HepG2 (cell line): ENCODE data around the gene RAB40C. TPM values are rescaled to one million over a fixed set of nuclear protein-coding genes. Genes with fewer than 3 reads are reported as not detected.

Source experiments
- ATAC-seq: fragments of 200-7000 bp; cut with Tn5 transposase; 3 replicates; pipeline ENCODE4 v1.9.1; 2020; ENCODE audit warnings: mild to moderate bottlenecking, moderate library complexity
- BruUV-seq: library from RNA; stranded (reverse); fragments of 400-500 nt; replicated peaks from 2 replicates; lab custom pipeline; 2021; lab: Mats Ljungman, UMichigan
- CTCF ChIA-PET: fragments of 300-600 bp; formaldehyde crosslinking; extraction: SDS; loops from one replicate; lab custom pipeline; 2021; ENCODE audit warnings: low total read pairs, inconsistent platforms, low intra/inter-chr PET ratio; lab: Yijun Ruan, JAX
- POLR2A ChIA-PET: fragments of 350-600 bp; sonication (Branson Sonifier 250); formaldehyde crosslinking; loops from one replicate; lab custom pipeline; 2020; ENCODE audit warnings: antibody characterized with exemption, inconsistent platforms; lab: Yijun Ruan, JAX
- DNase-seq: peaks from one replicate; pipeline ENCODE4 v3.0.0-alpha.2; 2015; ENCODE audit warnings: low spot score
- FAIRE-seq: peaks from 3 replicates; lab custom pipeline; 2011; peaks lifted over from hg19 to GRCh38; lab: Jason Lieb, UNC
- H2AFZ ChIP-seq: one replicate; pipeline ENCODE4 v1.6.1; 2011; ENCODE audit warnings: low read length, inconsistent platforms
- H3K27ac ChIP-seq: fragments of 300-600 bp; 3 replicates; pipeline ENCODE4 v1.8.0; 2011; ENCODE audit warnings: mixed run types, mild to moderate bottlenecking, mixed read lengths, low read length, inconsistent platforms; ENCODE audit not compliant: insufficient read depth; ENCODE audit errors: extremely low read length
- H3K27me3 ChIP-seq, 2 experiments: fragments of 200-600 bp in 1 of 2; 2 replicates in 1 of 2; 3 replicates in 1 of 2; pipeline versions ENCODE4 v1.6.0 to v1.8.0; 2011; ENCODE audit warnings: low read length in 2 of 2, mild to moderate bottlenecking in 2 of 2, moderate library complexity in 2 of 2, inconsistent platforms in 1 of 2; ENCODE audit not compliant: insufficient read depth in 2 of 2, control insufficient read depth in 1 of 2
- H3K36me3 ChIP-seq, 2 experiments: fragments of 200-600 bp in 1 of 2; replicated peaks in 1 of 2; 2 replicates in 1 of 2; 3 replicates in 1 of 2; pipeline versions ENCODE4 v1.5.1 to v1.8.0; 2011; ENCODE audit warnings: low read length in 2 of 2, inconsistent platforms in 1 of 2; ENCODE audit not compliant: insufficient read depth in 2 of 2, control insufficient read depth in 1 of 2
- H3K4me1 ChIP-seq: 2 replicates; pipeline ENCODE4 v1.5.1; 2012; ENCODE audit warnings: low read length, inconsistent platforms; ENCODE audit not compliant: insufficient read depth
- H3K4me2 ChIP-seq: 2 replicates; pipeline ENCODE4 v1.6.0; 2011; ENCODE audit warnings: low read depth, low read length, inconsistent platforms
- H3K4me3 ChIP-seq, 3 experiments: fragments of 200-600 bp in 1 of 3; sonication (generic), shearing (Covaris generic) in 1 of 3; replicated peaks in 1 of 3; 2 replicates each; pipeline ENCODE4 v1.5.1; 2011 to 2016; ENCODE audit warnings: low read length in 3 of 3, inconsistent platforms in 2 of 3, low read depth in 2 of 3, mild to moderate bottlenecking in 2 of 3, control low read depth in 1 of 3, mixed read lengths in 1 of 3; ENCODE audit not compliant: insufficient read depth in 1 of 3
- H3K79me2 ChIP-seq: one replicate; pipeline ENCODE4 v1.6.1; 2011; ENCODE audit warnings: low read length, inconsistent platforms; ENCODE audit not compliant: insufficient read depth
- H3K9ac ChIP-seq: 2 replicates; pipeline ENCODE4 v1.6.0; 2011; ENCODE audit warnings: mild to moderate bottlenecking, low read depth, low read length, inconsistent platforms; ENCODE audit not compliant: insufficient read depth
- H3K9me3 ChIP-seq: 2 replicates; pipeline ENCODE4 v1.5.1; 2012; ENCODE audit warnings: mild to moderate bottlenecking, low read length
- H4K20me1 ChIP-seq: 2 replicates; pipeline ENCODE4 v1.6.0; 2011; ENCODE audit warnings: inconsistent platforms, mild to moderate bottlenecking, low read length, moderate library complexity; ENCODE audit not compliant: insufficient read depth
- HES4 ChIP-seq: sonication (generic); formaldehyde crosslinking; IDR thresholded peaks from 2 replicates; pipeline ENCODE4 v1.9.0; 2021; ENCODE audit warnings: mild to moderate bottlenecking, missing genetic modification reagents, borderline replicate concordance
- IKZF4 ChIP-seq: sonication (generic); formaldehyde crosslinking; IDR thresholded peaks from 2 replicates; pipeline ENCODE4 v1.5.1; 2020; ENCODE audit warnings: borderline replicate concordance, mild to moderate bottlenecking, low read depth, missing genetic modification reagents; ENCODE audit errors: not compliant biosample characterization
- MYC ChIP-seq: sonication (generic); formaldehyde crosslinking; IDR thresholded peaks from 2 replicates; pipeline ENCODE4 v1.9.0; 2021; ENCODE audit warnings: missing genetic modification reagents, borderline replicate concordance
- NBN ChIP-seq: fragments of 450-650 bp; conservative IDR thresholded peaks from 2 replicates; pipeline ENCODE4 v1.6.1; 2017
- NR2C2 ChIP-seq: sonication (generic); formaldehyde crosslinking; IDR thresholded peaks from 2 replicates; pipeline ENCODE4 v1.4.0; 2020; ENCODE audit warnings: missing genetic modification reagents, mild to moderate bottlenecking, moderate library complexity, borderline replicate concordance
- RBM39 ChIP-seq: fragments of 200-400 bp; formaldehyde crosslinking; IDR thresholded peaks from one replicate; pipeline ENCODE4 v1.6.1; 2018; ENCODE audit warnings: antibody characterized with exemption, mild to moderate bottlenecking, low read depth, low read length; ENCODE audit not compliant: poor library complexity, severe bottlenecking
- SP5 ChIP-seq: IDR thresholded peaks from 2 replicates; pipeline ENCODE4 v1.6.1; 2016; ENCODE audit warnings: low read depth, borderline replicate concordance
- ZKSCAN1 ChIP-seq: fragments of 150-350 bp; IDR thresholded peaks from 2 replicates; pipeline ENCODE4 v1.6.1; 2014; ENCODE audit warnings: low read length
- ZNF256 ChIP-seq: sonication (generic); formaldehyde crosslinking; conservative IDR thresholded peaks from 2 replicates; pipeline ENCODE4 v1.4.0; 2020; ENCODE audit warnings: missing genetic modification reagents
- ZNF431 ChIP-seq: sonication (generic); formaldehyde crosslinking; IDR thresholded peaks from 2 replicates; pipeline ENCODE4 v1.9.0; 2022; ENCODE audit warnings: missing genetic modification reagents, low read depth, mild to moderate bottlenecking, borderline replicate concordance
- ZNF484 ChIP-seq: sonication (generic); formaldehyde crosslinking; IDR thresholded peaks from 2 replicates; pipeline ENCODE4 v1.5.1; 2020; ENCODE audit warnings: mild to moderate bottlenecking, low read depth, missing genetic modification reagents, borderline replicate concordance
- ZNF562 ChIP-seq: sonication (generic); formaldehyde crosslinking; IDR thresholded peaks from 2 replicates; pipeline ENCODE4 v1.8.0; 2022; ENCODE audit warnings: missing genetic modification reagents, borderline replicate concordance
- WGBS: methylation state at CpG from one replicate; pipeline ENCODE4 v1.1.6; 2017; ENCODE audit warnings: low lambda C conversion rate; 5-methylcytosine and 5-hydroxymethylcytosine counted together
- in situ Hi-C: cut with HindIII; loops from 2 replicates; pipeline ENCODE4 v1.10.0; 2017; ENCODE audit warnings: low pct_unique_long_range_greater_than_20kb; ENCODE audit not compliant: extremely low pct_ligation_motif_present
- intact Hi-C: fragments of 100-400 bp; cut with micrococcal nuclease; formaldehyde crosslinking; loops from one replicate; pipeline ENCODE4 v1.10.0; 2022; ENCODE audit not compliant: unreplicated experiment
- polyA plus RNA-seq, 8 experiments: library from polyadenylated mRNA; depleted of rRNA in 3 of 8; stranded (reverse) in 7 of 8; unstranded in 1 of 8; fragments of >200 nt; fragmentation: Illumina TruSeq in 4 of 8; extraction: Trizol in 4 of 8; gene quantifications; 2 replicates each; pipeline versions ENCODE4 v1.2.1 to v1.2.3, GENCODE V29; 2011 to 2016; ENCODE audit warnings: low read depth in 4 of 8, missing spikeins in 1 of 8, mixed read lengths in 1 of 8; ENCODE audit not compliant: insufficient read depth in 1 of 8
- total RNA-seq, 5 experiments: library from RNA; depleted of rRNA; stranded (reverse); fragments of >200 nt; fragmentation: Illumina TruSeq; extraction: Trizol; gene quantifications; 2 replicates each; pipeline ENCODE4 v1.2.3, GENCODE V29; 2016; ENCODE audit warnings: low read depth in 1 of 5
- TF ChIP-seq, protein P1 (sequence below), 2 experiments: fragments of 450-650 bp in 1 of 2; sonication (generic) in 1 of 2; formaldehyde crosslinking; IDR thresholded peaks; 2 replicates each; pipeline versions ENCODE4 v1.5.0 to v1.8.0; 2020 to 2022; ENCODE audit warnings: mild to moderate bottlenecking in 1 of 2, missing genetic modification reagents in 1 of 2
- TF ChIP-seq, protein P2 (sequence below): sonication (generic); formaldehyde crosslinking; IDR thresholded peaks from 2 replicates; pipeline ENCODE4 v1.5.0; 2020; ENCODE audit warnings: missing genetic modification reagents
- TF ChIP-seq, protein P3 (sequence below): sonication (generic); formaldehyde crosslinking; IDR thresholded peaks from 2 replicates; pipeline ENCODE4 v1.9.0; 2021; ENCODE audit warnings: missing genetic modification reagents, mild to moderate bottlenecking, borderline replicate concordance

RAB40C gene
- total and polyA plus RNA-seq, 2 of the 13 experiments (the other 11 are each of a cell fraction or from before 2014, with no cell fraction given), result 7.7 to 11.5 TPM

DNA sequence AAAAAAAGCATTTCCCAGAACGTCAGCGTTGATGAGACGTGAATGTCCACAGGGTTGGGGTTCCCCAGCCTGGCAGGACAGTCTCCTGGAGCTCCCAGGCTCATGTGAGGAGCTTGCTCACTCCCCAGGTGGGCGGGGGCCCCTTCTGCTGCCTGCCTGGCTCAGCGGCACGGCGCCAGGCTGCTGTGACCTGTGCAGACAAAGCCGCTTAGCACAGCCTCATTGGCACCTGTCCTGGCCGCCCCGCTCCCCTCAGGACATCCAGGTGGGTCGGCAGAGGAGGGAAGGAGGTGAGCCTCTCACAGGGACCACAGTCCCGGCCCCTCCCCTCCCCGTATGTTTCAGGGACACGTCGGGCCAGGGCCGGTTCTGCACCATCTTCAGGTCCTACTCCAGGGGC, 28.0 kb downstream of the RAB40C start:
- Histone ChIP-seq H3K9ac (no peak overlapping the region), H3K4me3 (no peak overlapping the region), H3K4me1 (peaks cover 9% of the 10 kb centered on the region), H4K20me1 (no peaks in the 10 kb centered on the region), H3K27me3 (no peaks in the 10 kb centered on the region), H3K36me3 (peaks cover 1 to 9% of the 10 kb centered on the region in 2 experiments; a peak in 1 of 5 replicates), H2AFZ (no peak overlapping the region), H3K4me2 (no peak overlapping the region), H3K79me2 (no peaks in the 10 kb centered on the region), H3K27ac (no peak overlapping the region), H3K9me3 (no peaks in the 10 kb centered on the region)
- TF ChIP-seq ZNF256 (CRISPR knock-in tag), result no peak
- TF ChIP-seq, protein P1, sequence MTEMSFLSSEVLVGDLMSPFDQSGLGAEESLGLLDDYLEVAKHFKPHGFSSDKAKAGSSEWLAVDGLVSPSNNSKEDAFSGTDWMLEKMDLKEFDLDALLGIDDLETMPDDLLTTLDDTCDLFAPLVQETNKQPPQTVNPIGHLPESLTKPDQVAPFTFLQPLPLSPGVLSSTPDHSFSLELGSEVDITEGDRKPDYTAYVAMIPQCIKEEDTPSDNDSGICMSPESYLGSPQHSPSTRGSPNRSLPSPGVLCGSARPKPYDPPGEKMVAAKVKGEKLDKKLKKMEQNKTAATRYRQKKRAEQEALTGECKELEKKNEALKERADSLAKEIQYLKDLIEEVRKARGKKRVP (CRISPR knock-in tag; IDR thresholded peaks at IDR 0.05), result no peak
- TF ChIP-seq RBM39, result no peak
- TF ChIP-seq NBN, result no peak
- BruUV-seq, result no TSS peak
- intact Hi-C loops, result no loop called here
- in situ Hi-C loops, result no loop called here
- 92% methylated on average over 11 of the region's 16 CpGs for WGBS
- no peak for DNase-seq
- POLR2A ChIA-PET, result no interaction called here
- ATAC-seq, result no peak; the same call in 2 of the 3 replicates
- FAIRE-seq, result no peak
- CTCF ChIA-PET, result no interaction called here

DNA sequence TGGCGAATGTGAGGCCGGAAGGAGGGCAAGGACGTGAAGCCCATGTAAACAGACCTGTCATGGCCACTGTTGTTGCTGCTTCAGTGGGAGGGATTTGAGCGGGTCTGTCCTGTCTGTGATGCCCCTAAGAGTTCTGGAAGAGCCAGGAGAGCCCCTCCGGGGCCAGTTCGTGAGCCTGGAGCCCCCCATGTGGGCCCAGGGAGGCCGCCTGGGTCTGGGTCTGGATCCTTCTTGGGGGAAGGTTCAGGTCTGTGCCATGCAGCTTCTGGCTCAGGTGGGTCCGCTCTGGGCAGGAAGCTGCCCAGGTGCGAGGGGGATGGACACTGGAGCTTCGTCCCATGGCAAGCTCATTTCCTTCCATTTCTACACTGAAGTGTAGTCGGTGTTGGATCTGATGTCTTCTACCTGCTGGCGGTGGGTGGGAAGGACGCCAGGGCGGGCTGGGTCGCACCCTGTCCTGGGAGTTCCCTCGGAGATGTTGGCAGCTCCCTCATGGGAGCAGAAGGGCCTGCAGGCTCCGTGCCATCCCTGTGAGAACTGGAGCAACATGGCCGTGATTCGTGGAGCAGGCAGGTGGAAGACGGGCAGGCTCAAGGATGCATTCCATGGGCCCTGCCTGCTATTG, 29.7 kb downstream of the RAB40C start:
- Histone ChIP-seq H3K36me3 (peaks cover 0 to 6% of the 10 kb centered on the region in 2 experiments; a peak in 1 of 5 replicates), H3K79me2 (no peaks in the 10 kb centered on the region), H4K20me1 (no peaks in the 10 kb centered on the region), H2AFZ (no peak overlapping the region), H3K27ac (no peak overlapping the region), H3K4me3 (no peak overlapping the region), H3K4me2 (no peak overlapping the region), H3K4me1 (peaks cover 9% of the 10 kb centered on the region), H3K27me3 (no peaks in the 10 kb centered on the region), H3K9me3 (no peaks in the 10 kb centered on the region), H3K9ac (no peak overlapping the region)
- CTCF ChIA-PET, result no interaction called here
- ATAC-seq (no peak), FAIRE-seq (no peak), DNase-seq (no peak)
- WGBS, result 96% methylated on average over 20 of the region's 20 CpGs
- POLR2A ChIA-PET, result no interaction called here
- intact Hi-C loops (no loop called here), in situ Hi-C loops (no loop called here)
- BruUV-seq, result no TSS peak
- TF ChIP-seq ZNF484 (CRISPR knock-in tag) (no peak), IKZF4 (no peak), SP5 (CRISPR knock-in tag) (no peak), MYC (no peak), ZKSCAN1 (no peak), NR2C2 (CRISPR knock-in tag) (no peak), ZNF562 (CRISPR knock-in tag) (no peak), ZNF431 (no peak), HES4 (CRISPR knock-in tag) (no peak)
- TF ChIP-seq, protein P2, sequence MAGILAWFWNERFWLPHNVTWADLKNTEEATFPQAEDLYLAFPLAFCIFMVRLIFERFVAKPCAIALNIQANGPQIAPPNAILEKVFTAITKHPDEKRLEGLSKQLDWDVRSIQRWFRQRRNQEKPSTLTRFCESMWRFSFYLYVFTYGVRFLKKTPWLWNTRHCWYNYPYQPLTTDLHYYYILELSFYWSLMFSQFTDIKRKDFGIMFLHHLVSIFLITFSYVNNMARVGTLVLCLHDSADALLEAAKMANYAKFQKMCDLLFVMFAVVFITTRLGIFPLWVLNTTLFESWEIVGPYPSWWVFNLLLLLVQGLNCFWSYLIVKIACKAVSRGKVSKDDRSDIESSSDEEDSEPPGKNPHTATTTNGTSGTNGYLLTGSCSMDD (CRISPR knock-in tag), result no peak
- TF ChIP-seq, protein P3, sequence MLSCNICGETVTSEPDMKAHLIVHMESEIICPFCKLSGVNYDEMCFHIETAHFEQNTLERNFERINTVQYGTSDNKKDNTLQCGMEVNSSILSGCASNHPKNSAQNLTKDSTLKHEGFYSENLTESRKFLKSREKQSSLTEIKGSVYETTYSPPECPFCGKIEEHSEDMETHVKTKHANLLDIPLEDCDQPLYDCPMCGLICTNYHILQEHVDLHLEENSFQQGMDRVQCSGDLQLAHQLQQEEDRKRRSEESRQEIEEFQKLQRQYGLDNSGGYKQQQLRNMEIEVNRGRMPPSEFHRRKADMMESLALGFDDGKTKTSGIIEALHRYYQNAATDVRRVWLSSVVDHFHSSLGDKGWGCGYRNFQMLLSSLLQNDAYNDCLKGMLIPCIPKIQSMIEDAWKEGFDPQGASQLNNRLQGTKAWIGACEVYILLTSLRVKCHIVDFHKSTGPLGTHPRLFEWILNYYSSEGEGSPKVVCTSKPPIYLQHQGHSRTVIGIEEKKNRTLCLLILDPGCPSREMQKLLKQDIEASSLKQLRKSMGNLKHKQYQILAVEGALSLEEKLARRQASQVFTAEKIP (CRISPR knock-in tag), result no peak
